ENCODE measurements around the gene AFAP1.

AFAP1 gene

GRCh38 chr4:7902101-7902553 lies 37.5 kb downstream of the AFAP1 start:
- no peak for TF ChIP-seq CTCF (IDR thresholded peaks at IDR 0.05; ENCODE audit: insufficient read depth, low read depth, low read length, missing control alignments)
- H3K4me3 ChIP-seq (ENCODE audit: low read depth, low read length), result no peak overlapping the region
- no peak for DNase-seq (ENCODE audit: low read depth)

GRCh38 chr4:7901311-7901885 lies 38.3 kb downstream of the AFAP1 start:
- H3K4me3 ChIP-seq (ENCODE audit: low read depth, low read length), result no peak overlapping the region
- TF ChIP-seq CTCF (IDR thresholded peaks at IDR 0.05; ENCODE audit: insufficient read depth, low read depth, low read length, missing control alignments), result no peak
- no peak for DNase-seq (ENCODE audit: low read depth)

- H3K4me3 ChIP-seq (ENCODE audit: low read depth, low read length), result no peak overlapping the region
- no peak for TF ChIP-seq CTCF (IDR thresholded peaks at IDR 0.05; ENCODE audit: insufficient read depth, low read depth, low read length, missing control alignments)
- no peak for DNase-seq (ENCODE audit: low read depth)
Observed at GRCh38 chr4:7900334-7900909, 39.2 kb downstream of the AFAP1 start.

GRCh38 chr4:7899184-7899869 lies 40.3 kb downstream of the AFAP1 start:
- no peak for DNase-seq (ENCODE audit: low read depth)
- no peak for TF ChIP-seq CTCF (IDR thresholded peaks at IDR 0.05; ENCODE audit: insufficient read depth, low read depth, low read length, missing control alignments)
- no peak overlapping the region for H3K4me3 ChIP-seq (ENCODE audit: low read depth, low read length)

- no peak for DNase-seq (ENCODE audit: low read depth)
- no peak for TF ChIP-seq CTCF (IDR thresholded peaks at IDR 0.05; ENCODE audit: insufficient read depth, low read depth, low read length, missing control alignments)
- H3K4me3 ChIP-seq (ENCODE audit: low read depth, low read length), result no peak overlapping the region
Observed at GRCh38 chr4:7898385-7898784, 41.3 kb downstream of the AFAP1 start.

- H3K4me3 ChIP-seq (ENCODE audit: low read depth, low read length), result no peak overlapping the region
- DNase-seq (ENCODE audit: low read depth), result no peak
- TF ChIP-seq CTCF (IDR thresholded peaks at IDR 0.05; ENCODE audit: insufficient read depth, low read depth, low read length, missing control alignments), result no peak
Observed at GRCh38 chr4:7897811-7898210, 41.9 kb downstream of the AFAP1 start.
